K562 (cell line): ENCODE measurements around the gene NBEAL2. TPM values are rescaled to one million over a fixed set of nuclear protein-coding genes. Genes with fewer than 3 reads are reported as not detected.

Experiments used
- ATAC-seq: fragments of 200-7000 bp; cut with Tn5 transposase; 3 replicates; pipeline ENCODE4 v1.9.1; 2020; ENCODE audit warnings: moderate library complexity
- BruUV-seq: library from RNA; stranded (reverse); fragments of 400-500 nt; replicated peaks from 2 replicates; lab custom pipeline; 2021; lab: Mats Ljungman, UMichigan
- CTCF ChIA-PET: fragments of 300-600 bp; formaldehyde crosslinking; extraction: SDS; loops from one replicate; lab custom pipeline; 2021; ENCODE audit warnings: low intra/inter-chr PET ratio; lab: Yijun Ruan, JAX
- POLR2A ChIA-PET: fragments of 300-600, 350-650 bp; sonication (Branson Sonifier 250); formaldehyde crosslinking; extraction: SDS; loops from one replicate; lab custom pipeline; 2021; ENCODE audit warnings: antibody characterized with exemption, inconsistent platforms; lab: Yijun Ruan, JAX
- DNase-seq, 4 experiments: peaks; one replicate each; pipeline versions ENCODE4 v3.0.0 to v3.0.0-alpha.2; 2011 to 2018; ENCODE audit warnings: low spot score in 3 of 4, mixed read lengths in 3 of 4; ENCODE audit errors: extremely low read depth in 1 of 4
- FAIRE-seq: peaks from 2 replicates; lab custom pipeline; 2011; peaks lifted over from hg19 to GRCh38; lab: Jason Lieb, UNC
- H2AFZ ChIP-seq: 2 replicates; pipeline ENCODE4 v1.6.0; 2011; ENCODE audit warnings: low read depth, low read length, control low read depth, inconsistent platforms
- H3K27ac ChIP-seq: fragments of 200-600 bp; 3 replicates; pipeline ENCODE4 v1.8.0; 2011; ENCODE audit warnings: low read depth, mild to moderate bottlenecking, control low read depth, inconsistent platforms, low read length, moderate library complexity, mixed read lengths; ENCODE audit errors: extremely low read depth
- H3K27me3 ChIP-seq, 2 experiments: fragments of 300-600 bp in 1 of 2; 2 replicates in 1 of 2; 3 replicates in 1 of 2; pipeline versions ENCODE4 v1.6.0 to v1.8.0; 2011; ENCODE audit warnings: inconsistent platforms in 2 of 2, low read length in 2 of 2, mild to moderate bottlenecking in 1 of 2, mixed read lengths in 1 of 2, moderate library complexity in 1 of 2; ENCODE audit not compliant: control insufficient read depth in 2 of 2, insufficient read depth in 2 of 2
- H3K36me3 ChIP-seq: fragments of 300-600 bp; 3 replicates; pipeline ENCODE4 v1.8.0; 2011; ENCODE audit warnings: mild to moderate bottlenecking, low read length, inconsistent platforms; ENCODE audit not compliant: control insufficient read depth, insufficient read depth
- H3K4me1 ChIP-seq, 2 experiments: fragments of 200-600 bp in 1 of 2; replicated peaks in 1 of 2; 2 replicates in 1 of 2; 3 replicates in 1 of 2; pipeline versions ENCODE4 v1.5.1 to v1.8.0; 2011; ENCODE audit warnings: inconsistent platforms in 2 of 2, low read length in 2 of 2, mild to moderate bottlenecking in 1 of 2, mixed read lengths in 1 of 2, moderate library complexity in 1 of 2; ENCODE audit not compliant: control insufficient read depth in 2 of 2, insufficient read depth in 2 of 2
- H3K4me2 ChIP-seq: 2 replicates; pipeline ENCODE4 v1.6.1; 2011; ENCODE audit warnings: low read length, control low read depth, inconsistent platforms, mixed read lengths; ENCODE audit not compliant: insufficient read depth
- H3K4me3 ChIP-seq: fragments of 200-600 bp; sonication (generic), shearing (Covaris generic); 2 replicates; pipeline ENCODE4 v1.5.1; 2016; ENCODE audit warnings: control low read depth, inconsistent platforms
- H3K79me2 ChIP-seq: fragments of 200-600 bp; 3 replicates; pipeline ENCODE4 v1.8.0; 2011; ENCODE audit warnings: low read length, inconsistent platforms; ENCODE audit not compliant: control insufficient read depth, insufficient read depth
- H3K9ac ChIP-seq, 2 experiments: 2 replicates each; pipeline versions ENCODE4 v1.6.0 to v1.6.1; 2011; ENCODE audit warnings: low read depth in 2 of 2, low read length in 2 of 2, control low read depth in 1 of 2, inconsistent platforms in 1 of 2, mild to moderate bottlenecking in 1 of 2, mixed read lengths in 1 of 2; ENCODE audit not compliant: insufficient read depth in 1 of 2
- H3K9me1 ChIP-seq: one replicate; pipeline ENCODE4 v1.6.0; 2011; ENCODE audit warnings: inconsistent platforms, mild to moderate bottlenecking, low read length, moderate library complexity; ENCODE audit not compliant: control insufficient read depth, insufficient read depth
- H3K9me3 ChIP-seq: replicated peaks from 2 replicates; pipeline ENCODE4 v1.5.1; 2011; ENCODE audit warnings: low read depth, low read length, inconsistent platforms; ENCODE audit not compliant: control insufficient read depth, insufficient read depth
- H4K20me1 ChIP-seq: replicated peaks from 2 replicates; pipeline ENCODE4 v1.6.1; 2011; ENCODE audit warnings: low read length, inconsistent platforms, mixed read lengths; ENCODE audit not compliant: control insufficient read depth, insufficient read depth
- DDX20 ChIP-seq: fragments of 450-650 bp; IDR thresholded peaks from 2 replicates; pipeline ENCODE4 v1.6.1; 2016; ENCODE audit warnings: missing genetic modification characterization, low read depth, mild to moderate bottlenecking, missing compliant biosample characterization, moderate library complexity
- FOXP1 ChIP-seq: sonication (generic); formaldehyde crosslinking; IDR thresholded peaks from 2 replicates; pipeline ENCODE4 v1.8.0; 2022; ENCODE audit warnings: mild to moderate bottlenecking, missing genetic modification reagents
- GABPB2 ChIP-seq: fragments of 250-450 bp; sonication (Bioruptor Pico); conservative IDR thresholded peaks from 2 replicates; pipeline ENCODE4 v1.5.1; 2021; ENCODE audit warnings: mild to moderate bottlenecking
- HDAC6 ChIP-seq: IDR thresholded peaks from 2 replicates; pipeline ENCODE4 v1.6.1; 2012; ENCODE audit warnings: low read depth, mild to moderate bottlenecking, control low read depth, inconsistent platforms, low read length, moderate library complexity
- HNRNPL ChIP-seq: fragments of 200-400 bp; formaldehyde crosslinking; IDR thresholded peaks from 2 replicates; pipeline ENCODE4 v1.6.1; 2017; ENCODE audit warnings: low read depth, mild to moderate bottlenecking, low read length
- HNRNPLL ChIP-seq: fragments of 200-400 bp; formaldehyde crosslinking; IDR thresholded peaks from 2 replicates; pipeline ENCODE4 v1.6.1; 2017; ENCODE audit warnings: low read length, low read depth, mild to moderate bottlenecking; ENCODE audit not compliant: poor library complexity, severe bottlenecking
- MTA1 ChIP-seq: fragments of 450-650 bp; IDR thresholded peaks from 2 replicates; pipeline ENCODE4 v1.6.1; 2017; ENCODE audit warnings: borderline replicate concordance
- NUFIP1 ChIP-seq: fragments of 450-650 bp; IDR thresholded peaks from 2 replicates; pipeline ENCODE4 v1.6.1; 2018; ENCODE audit not compliant: partially characterized antibody
- SOX6 ChIP-seq: fragments of 450-650 bp; IDR thresholded peaks from 2 replicates; pipeline ENCODE4 v1.6.1; 2014; ENCODE audit warnings: mild to moderate bottlenecking
- TGIF2 ChIP-seq: sonication (generic); formaldehyde crosslinking; IDR thresholded peaks from 2 replicates; pipeline ENCODE4 v1.8.1; 2022; ENCODE audit warnings: mild to moderate bottlenecking, missing genetic modification reagents, moderate library complexity
- ZBTB1 ChIP-seq: sonication (generic); formaldehyde crosslinking; IDR thresholded peaks from 2 replicates; pipeline ENCODE4 v1.8.1; 2023; ENCODE audit warnings: missing genetic modification reagents, low read depth, mild to moderate bottlenecking, borderline replicate concordance
- ZBTB7A ChIP-seq: IDR thresholded peaks from 2 replicates; pipeline ENCODE4 v1.6.1; 2011; ENCODE audit warnings: low read depth, mild to moderate bottlenecking, low read length, moderate library complexity, borderline replicate concordance; ENCODE audit not compliant: control insufficient read depth
- ZFP30 ChIP-seq: fragments of 250-450 bp; sonication (Bioruptor Pico); IDR thresholded peaks from 2 replicates; pipeline ENCODE4 v1.8.0; 2022; ENCODE audit warnings: moderate library complexity, mild to moderate bottlenecking, inconsistent platforms, borderline replicate concordance
- ZNF217 ChIP-seq: sonication (generic); formaldehyde crosslinking; IDR thresholded peaks from 2 replicates; pipeline ENCODE4 v1.8.0; 2022; ENCODE audit warnings: mild to moderate bottlenecking, missing genetic modification reagents
- ZNF76 ChIP-seq: fragments of 250-450 bp; sonication (Bioruptor Pico); IDR thresholded peaks from 2 replicates; pipeline ENCODE4 v1.4.0; 2020; ENCODE audit warnings: mild to moderate bottlenecking, moderate library complexity, borderline replicate concordance
- WGBS: fragments of 100-300 bp; shearing (Covaris generic); methylation state at CpG from one replicate; pipeline ENCODE4 v1.1.6; 2016; ENCODE audit warnings: low coverage, mixed read lengths; ENCODE audit not compliant: insufficient coverage; ENCODE audit errors: missing lambda C conversion rate; 5-methylcytosine and 5-hydroxymethylcytosine counted together
- in situ Hi-C: fragments of 300-500 bp; cut with MboI; formaldehyde crosslinking; loops from 4 replicates; pipeline ENCODE4 v1.15.0; 2018; ENCODE audit warnings: inconsistent platforms, mixed read lengths
- intact Hi-C: fragments of 100-400 bp; cut with micrococcal nuclease; formaldehyde crosslinking; loops from 2 replicates; pipeline ENCODE4 v1.14.2; 2022
- polyA plus RNA-seq, 8 experiments: library from polyadenylated mRNA; depleted of rRNA in 4 of 8; stranded (reverse) in 5 of 8; unstranded in 3 of 8; fragments of >200 nt; fragmentation: Nextera tagmentation in 2 of 8; fragmentation: Illumina TruSeq in 1 of 8; extraction: Ambion mirVana in 2 of 8; extraction: Trizol in 1 of 8; gene quantifications; 2 replicates each; pipeline versions ENCODE4 v1.2.1 to v1.2.3, GENCODE V29; 2011 to 2014; ENCODE audit warnings: inconsistent platforms in 1 of 8, missing spikeins in 1 of 8
- total RNA-seq, 7 experiments: library from RNA; depleted of rRNA in 6 of 7; stranded (reverse); fragments of >200 nt in 6 of 7; fragmentation: Illumina TruSeq in 2 of 7; extraction: Trizol in 2 of 7; gene quantifications; 2 replicates each; pipeline versions ENCODE4 v1.2.1 to v1.2.3, GENCODE V29; 2011 to 2021; ENCODE audit warnings: low replicate concordance in 1 of 7
- TF ChIP-seq, protein P1 (sequence below), 2 experiments: fragments of 450-650 bp; IDR thresholded peaks; 2 replicates each; pipeline ENCODE4 v1.6.1; 2018; ENCODE audit warnings: mild to moderate bottlenecking in 2 of 2, low read depth in 1 of 2; ENCODE audit not compliant: partially characterized antibody in 2 of 2
- TF ChIP-seq, protein P2 (sequence below): fragments of 250-450 bp; sonication (Bioruptor Pico); IDR thresholded peaks from 2 replicates; pipeline ENCODE4 v1.8.0; 2021; ENCODE audit warnings: borderline replicate concordance, mild to moderate bottlenecking, moderate library complexity; ENCODE audit not compliant: poor library complexity, severe bottlenecking

Gene NBEAL2
- total and polyA plus RNA-seq, 9 of the 15 experiments (the other 6 are each of a cell fraction or from before 2014, with no cell fraction given): 0.06 to 114 (median 29.6) TPM

DNA sequence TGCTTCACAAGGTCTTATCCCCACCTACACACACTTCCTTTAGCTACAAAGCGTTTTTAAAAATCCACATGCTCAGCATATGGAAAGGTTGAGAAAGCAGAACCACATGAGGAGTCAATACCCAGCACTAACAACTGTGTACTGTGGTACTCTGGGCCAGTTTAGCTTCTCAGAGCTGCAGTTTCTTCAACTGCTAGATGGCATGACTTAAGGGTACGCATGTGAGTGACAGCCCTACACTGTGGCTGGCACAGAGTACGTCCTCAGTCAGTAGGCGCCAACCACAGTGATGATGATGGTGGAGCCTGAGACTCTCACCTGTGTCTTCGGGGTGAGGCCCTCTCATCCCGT, 20.3 kb upstream of the NBEAL2 start (continued):
- no peak for TF ChIP-seq HDAC6
- TF ChIP-seq, protein P1, sequence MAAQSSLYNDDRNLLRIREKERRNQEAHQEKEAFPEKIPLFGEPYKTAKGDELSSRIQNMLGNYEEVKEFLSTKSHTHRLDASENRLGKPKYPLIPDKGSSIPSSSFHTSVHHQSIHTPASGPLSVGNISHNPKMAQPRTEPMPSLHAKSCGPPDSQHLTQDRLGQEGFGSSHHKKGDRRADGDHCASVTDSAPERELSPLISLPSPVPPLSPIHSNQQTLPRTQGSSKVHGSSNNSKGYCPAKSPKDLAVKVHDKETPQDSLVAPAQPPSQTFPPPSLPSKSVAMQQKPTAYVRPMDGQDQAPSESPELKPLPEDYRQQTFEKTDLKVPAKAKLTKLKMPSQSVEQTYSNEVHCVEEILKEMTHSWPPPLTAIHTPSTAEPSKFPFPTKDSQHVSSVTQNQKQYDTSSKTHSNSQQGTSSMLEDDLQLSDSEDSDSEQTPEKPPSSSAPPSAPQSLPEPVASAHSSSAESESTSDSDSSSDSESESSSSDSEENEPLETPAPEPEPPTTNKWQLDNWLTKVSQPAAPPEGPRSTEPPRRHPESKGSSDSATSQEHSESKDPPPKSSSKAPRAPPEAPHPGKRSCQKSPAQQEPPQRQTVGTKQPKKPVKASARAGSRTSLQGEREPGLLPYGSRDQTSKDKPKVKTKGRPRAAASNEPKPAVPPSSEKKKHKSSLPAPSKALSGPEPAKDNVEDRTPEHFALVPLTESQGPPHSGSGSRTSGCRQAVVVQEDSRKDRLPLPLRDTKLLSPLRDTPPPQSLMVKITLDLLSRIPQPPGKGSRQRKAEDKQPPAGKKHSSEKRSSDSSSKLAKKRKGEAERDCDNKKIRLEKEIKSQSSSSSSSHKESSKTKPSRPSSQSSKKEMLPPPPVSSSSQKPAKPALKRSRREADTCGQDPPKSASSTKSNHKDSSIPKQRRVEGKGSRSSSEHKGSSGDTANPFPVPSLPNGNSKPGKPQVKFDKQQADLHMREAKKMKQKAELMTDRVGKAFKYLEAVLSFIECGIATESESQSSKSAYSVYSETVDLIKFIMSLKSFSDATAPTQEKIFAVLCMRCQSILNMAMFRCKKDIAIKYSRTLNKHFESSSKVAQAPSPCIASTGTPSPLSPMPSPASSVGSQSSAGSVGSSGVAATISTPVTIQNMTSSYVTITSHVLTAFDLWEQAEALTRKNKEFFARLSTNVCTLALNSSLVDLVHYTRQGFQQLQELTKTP (IDR thresholded peaks at IDR 0.05; ENCODE audit: low read depth in 1 of 2, partially characterized antibody in 2 of 2): no peak
- TF ChIP-seq ZNF217 (CRISPR knock-in tag): no peak

DNA sequence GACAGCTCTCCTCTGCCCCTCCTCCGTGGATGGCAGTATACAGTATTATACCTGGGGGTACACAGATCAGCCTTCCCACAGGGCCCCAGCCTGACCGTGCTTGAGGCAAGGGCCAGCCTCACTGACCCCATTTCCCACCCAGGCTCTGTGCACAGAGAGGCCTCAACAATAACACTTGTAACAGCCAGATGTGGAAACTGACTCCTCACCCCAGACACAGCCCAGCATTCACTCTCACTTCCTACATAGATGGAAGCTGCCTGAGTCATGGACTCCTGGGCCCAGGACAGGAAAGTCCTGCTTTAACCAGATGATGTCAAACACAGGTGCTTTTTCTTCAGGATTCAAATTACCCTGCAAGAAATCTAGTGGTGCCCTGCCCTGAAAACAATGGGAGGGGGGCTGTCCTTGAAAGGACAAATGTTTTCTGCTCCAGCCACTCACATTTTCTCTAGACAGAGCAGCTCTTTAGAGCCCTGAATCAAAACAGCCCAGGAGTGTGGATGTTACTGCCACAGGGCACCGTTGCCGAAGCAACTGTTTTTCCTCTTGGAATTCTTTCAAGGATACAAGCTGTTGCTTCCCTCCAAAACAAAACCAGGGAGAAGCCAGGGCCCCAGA, 19.3 kb upstream of the NBEAL2 start:
- ChIA-PET CTCF (no interaction called here), POLR2A (interaction anchor here (0.7 to 5.7 kb wide), 5 partner anchors 9 to 16 kb away, joined by 3 to 55 read pairs (median 4); partner anchors contain the start of gene CCDC12)
- no peak overlapping the region for H3K4me2 ChIP-seq
- no TSS peak for BruUV-seq
- H3K79me2 ChIP-seq: peaks cover 86% of the 10 kb centered on the region
- 0 out of 3 replicates have a peak overlapping the region, but pooled peaks have one; percentile 13 for H3K27ac ChIP-seq
- no peak for FAIRE-seq
- H3K4me1 ChIP-seq: peaks cover 25 to 43% of the 10 kb centered on the region in 2 experiments
- intact Hi-C loops (no loop called here), in situ Hi-C loops (no loop called here)
- no peaks in the 10 kb centered on the region for H3K27me3 ChIP-seq
- 84% methylated on average over 4 of the region's 4 CpGs for WGBS
- ATAC-seq: peak; percentile 4; the same call in 2 of the 3 replicates
- H4K20me1 ChIP-seq: peaks cover 68% of the 10 kb centered on the region
- no peak overlapping the region for H2AFZ ChIP-seq
- DNase-seq: no peak
- no peaks in the 10 kb centered on the region for H3K9me3 ChIP-seq
- no peak overlapping the region for H3K4me3 ChIP-seq
- peaks cover 21% of the 10 kb centered on the region for H3K9me1 ChIP-seq
- H3K36me3 ChIP-seq: peaks cover 62% of the 10 kb centered on the region
- peak overlapping the region in 1 of 2 experiments; percentile 32; a peak in 1 of 4 replicates for H3K9ac ChIP-seq
- no peak for TF ChIP-seq HNRNPL
- no peak for TF ChIP-seq ZBTB1
- TF ChIP-seq FOXP1 (CRISPR knock-in tag): no peak
- no peak for TF ChIP-seq NUFIP1
- TF ChIP-seq ZFP30 (CRISPR knock-in tag): no peak
- no peak for TF ChIP-seq SOX6
- TF ChIP-seq HNRNPLL: no peak
- TF ChIP-seq ZNF76: no peak
- no peak for TF ChIP-seq DDX20 (tag)
- no peak for TF ChIP-seq GABPB2
- TF ChIP-seq, protein P2, sequence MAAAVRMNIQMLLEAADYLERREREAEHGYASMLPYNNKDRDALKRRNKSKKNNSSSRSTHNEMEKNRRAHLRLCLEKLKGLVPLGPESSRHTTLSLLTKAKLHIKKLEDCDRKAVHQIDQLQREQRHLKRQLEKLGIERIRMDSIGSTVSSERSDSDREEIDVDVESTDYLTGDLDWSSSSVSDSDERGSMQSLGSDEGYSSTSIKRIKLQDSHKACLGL (CRISPR knock-in tag): no peak
- no peak for TF ChIP-seq ZBTB7A
- no peak for TF ChIP-seq TGIF2 (CRISPR knock-in tag)
- TF ChIP-seq MTA1: no peak
